ENCODE data around the gene EXD3.

DNA sequence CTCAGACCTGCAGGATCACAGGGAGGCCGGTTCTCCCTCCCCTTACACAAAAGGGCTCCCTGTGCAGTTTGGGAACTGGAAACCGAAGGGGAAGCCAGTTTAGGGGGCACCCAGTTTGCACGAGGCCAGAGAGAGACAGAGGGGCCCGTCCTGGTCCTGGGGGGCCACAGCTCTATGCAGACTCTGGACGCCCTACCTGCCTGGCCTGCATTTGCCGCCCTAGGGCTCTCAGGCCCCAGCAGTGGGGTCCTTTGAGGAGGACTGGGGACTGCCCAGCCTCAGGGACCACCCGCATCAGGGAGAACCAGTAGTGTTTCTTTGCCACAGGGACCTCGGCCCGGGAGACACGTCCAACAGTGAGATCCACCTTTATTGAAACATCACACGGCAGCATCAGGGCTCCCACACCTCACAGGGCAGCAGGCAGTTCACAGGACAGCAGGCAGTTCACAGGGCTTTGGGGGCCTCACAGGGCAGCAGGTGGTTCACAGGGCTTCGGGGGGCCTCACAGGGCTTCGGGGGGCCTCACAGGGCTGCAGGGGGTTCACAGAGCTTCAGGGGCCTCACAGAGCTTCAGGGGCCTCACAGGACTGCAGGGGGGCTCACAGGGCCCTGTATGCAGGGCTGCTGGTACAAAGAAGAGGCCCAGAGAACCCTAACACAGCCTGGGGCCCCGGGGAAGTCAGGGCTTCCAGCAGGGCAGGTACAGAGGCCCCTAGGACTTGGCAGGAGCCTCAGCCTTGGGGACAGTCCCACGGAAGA lies 36.8 kb upstream of the EXD3 start:
- TF ChIP-seq, protein P1, sequence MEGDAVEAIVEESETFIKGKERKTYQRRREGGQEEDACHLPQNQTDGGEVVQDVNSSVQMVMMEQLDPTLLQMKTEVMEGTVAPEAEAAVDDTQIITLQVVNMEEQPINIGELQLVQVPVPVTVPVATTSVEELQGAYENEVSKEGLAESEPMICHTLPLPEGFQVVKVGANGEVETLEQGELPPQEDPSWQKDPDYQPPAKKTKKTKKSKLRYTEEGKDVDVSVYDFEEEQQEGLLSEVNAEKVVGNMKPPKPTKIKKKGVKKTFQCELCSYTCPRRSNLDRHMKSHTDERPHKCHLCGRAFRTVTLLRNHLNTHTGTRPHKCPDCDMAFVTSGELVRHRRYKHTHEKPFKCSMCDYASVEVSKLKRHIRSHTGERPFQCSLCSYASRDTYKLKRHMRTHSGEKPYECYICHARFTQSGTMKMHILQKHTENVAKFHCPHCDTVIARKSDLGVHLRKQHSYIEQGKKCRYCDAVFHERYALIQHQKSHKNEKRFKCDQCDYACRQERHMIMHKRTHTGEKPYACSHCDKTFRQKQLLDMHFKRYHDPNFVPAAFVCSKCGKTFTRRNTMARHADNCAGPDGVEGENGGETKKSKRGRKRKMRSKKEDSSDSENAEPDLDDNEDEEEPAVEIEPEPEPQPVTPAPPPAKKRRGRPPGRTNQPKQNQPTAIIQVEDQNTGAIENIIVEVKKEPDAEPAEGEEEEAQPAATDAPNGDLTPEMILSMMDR (IDR thresholded peaks at IDR 0.05) = no peak
- TF ChIP-seq POLR2A (IDR thresholded peaks at IDR 0.05) = no peak

Measured in breast epithelium (tissue), 3 donors.